GM18520 (cell line): ENCODE data around the gene MYO1D.

ENCODE experiments used
- ATAC-seq: cut with Tn5 transposase; IDR thresholded peaks from one replicate; pipeline ENCODE4 v1.9.1; 2021; ENCODE audit not compliant: unreplicated experiment

The MYO1D gene

DNA sequence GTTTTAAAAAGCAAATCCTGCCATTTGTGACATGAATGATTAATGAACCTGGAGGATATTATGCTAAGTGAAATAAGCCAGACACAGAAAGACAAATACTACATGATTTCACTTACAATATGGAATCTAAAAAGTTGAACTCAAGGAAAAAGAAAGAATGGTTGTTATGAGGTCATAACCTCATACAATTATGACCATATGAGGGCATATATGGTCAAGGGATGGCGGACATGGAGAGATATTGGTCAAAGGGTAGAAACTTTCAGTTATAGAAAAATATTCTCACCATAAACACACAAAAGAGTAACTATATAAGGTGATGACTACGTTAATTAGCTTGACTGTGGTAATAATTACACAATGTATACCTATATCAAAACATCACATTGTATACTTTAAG, 56.5 kb downstream of the MYO1D start:
- no peak for ATAC-seq

DNA sequence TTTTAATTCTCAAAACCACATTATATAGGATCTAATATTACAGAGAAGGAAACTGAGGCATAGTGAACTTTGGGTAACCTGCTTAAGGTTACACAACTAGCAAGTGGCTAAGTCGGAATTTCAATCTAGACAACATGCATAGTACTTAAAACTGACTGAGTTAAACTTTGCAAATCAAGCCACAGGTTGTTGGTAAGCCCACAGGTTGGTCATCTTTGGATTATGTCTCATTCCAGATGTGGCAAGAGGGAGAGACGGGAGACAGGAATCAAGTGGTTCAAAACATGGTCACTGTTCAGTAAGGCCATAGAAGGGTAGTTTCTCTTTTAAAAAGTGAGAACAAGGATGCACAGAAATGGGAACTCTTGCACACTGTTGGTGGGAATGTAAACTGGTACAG, 57.1 kb downstream of the MYO1D start:
- no peak for ATAC-seq

DNA sequence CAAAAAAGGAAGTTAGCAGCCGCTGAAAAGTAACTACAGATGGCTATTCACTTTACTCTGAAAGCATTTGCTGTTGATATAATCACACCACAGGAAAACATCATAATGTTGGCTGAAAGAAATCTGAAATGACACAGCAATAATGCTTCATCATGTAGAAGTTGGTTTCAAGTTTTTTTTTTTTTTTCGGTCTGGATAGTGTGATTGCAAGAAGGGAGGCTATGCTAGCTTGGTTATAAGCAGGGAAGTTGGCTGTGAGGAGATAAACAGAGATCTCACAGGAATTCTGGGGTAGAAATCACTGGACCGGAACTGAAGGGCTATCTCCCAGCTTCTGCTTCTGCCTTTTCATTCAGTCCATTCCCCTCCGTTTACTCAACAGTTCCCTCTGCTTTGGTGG, 57.9 kb downstream of the MYO1D start:
- no peak for ATAC-seq

DNA sequence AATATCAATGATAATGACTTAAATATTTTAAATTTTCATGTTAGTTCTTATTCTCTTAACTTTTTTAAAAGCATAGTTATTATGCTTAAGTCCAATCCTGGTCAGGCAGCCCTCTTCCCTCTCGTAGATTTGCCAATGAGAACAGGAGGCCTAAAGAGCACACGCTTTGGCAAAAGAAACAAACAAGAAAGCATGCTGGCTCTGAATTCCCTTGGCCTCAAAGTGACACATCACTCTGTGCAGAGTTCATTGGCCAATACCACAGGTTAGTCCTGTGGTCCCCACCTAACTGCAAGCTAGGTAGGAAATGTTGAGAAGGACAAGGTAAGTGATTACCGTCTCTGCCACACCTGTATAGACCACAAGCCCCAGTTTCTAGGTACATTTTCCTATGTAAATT, 61.5 kb downstream of the MYO1D start:
- no peak for ATAC-seq

DNA sequence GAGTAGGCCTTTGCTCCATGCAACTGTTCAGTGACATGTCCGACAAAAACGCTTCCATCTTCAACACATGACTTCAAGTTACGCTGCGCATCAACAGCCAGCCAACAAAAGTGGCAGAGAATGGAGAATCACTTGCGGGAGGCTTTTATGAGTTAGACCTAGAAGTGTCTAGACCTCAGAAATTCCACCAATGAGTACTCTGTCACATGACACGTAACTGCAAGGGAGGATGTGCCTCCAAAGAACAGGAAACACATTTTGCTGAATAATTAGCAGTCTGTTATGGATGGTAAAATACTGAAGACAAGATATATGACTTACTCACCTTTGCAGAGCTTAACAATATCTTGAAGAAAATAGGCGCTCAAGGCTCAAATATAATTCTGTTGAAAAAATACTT, 62.1 kb downstream of the MYO1D start:
- ATAC-seq: no peak

DNA sequence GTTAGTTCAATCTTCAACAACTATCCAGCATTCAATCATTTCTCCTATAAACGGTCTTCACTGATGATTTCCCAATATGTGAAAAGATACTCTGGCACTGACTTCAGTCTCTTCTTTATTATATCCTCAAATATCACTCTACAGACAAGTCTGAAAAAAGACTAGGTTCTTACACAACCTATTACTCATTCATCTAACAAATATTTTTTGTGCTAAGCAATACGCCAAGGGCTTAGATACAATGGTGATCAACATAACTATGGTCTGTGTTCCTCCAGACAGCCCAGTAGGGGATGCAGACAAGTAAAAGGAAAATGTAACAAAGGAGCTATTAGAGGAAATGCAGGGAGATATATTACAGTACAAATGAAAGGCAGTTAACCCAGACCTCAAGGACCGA, 63.9 kb downstream of the MYO1D start:
- ATAC-seq: no peak

DNA sequence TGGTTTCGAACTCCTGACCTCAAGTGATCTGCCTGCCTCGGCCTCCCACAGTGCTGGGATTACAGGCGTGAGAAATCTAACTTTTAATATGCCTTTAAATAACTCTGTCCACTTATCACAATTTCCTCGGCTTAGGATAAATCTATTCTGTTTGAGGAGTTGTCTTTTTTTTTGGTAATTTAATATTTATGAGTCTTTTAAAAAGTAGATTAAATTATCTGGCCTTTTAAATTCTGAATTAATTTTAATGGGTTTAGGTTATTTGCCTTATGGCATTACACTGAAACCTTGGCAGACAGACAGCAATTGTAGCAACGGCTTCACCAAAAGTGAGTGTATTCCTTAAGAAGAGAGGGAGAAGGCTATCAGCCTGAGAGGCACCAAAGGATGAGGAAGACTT, 66.2 kb downstream of the MYO1D start:
- ATAC-seq: no peak

DNA sequence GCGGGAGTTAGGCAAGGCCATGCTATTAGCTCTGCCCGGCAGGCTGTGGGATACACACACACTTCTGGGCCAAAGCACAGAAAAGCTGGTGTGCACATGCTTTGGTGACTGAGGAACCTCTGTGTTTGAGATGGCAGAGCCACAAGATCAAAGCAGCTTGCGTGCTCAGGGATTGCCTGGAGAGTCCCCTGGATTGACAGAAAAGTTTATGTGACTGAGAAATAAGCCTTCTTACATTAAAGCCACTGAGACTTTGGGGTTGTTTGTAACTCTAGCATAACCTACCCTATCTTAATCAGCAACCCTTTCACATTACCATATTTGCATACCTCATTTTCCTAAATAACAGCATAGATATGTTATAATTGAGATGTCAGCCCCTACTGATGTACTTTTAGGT, 69.3 kb downstream of the MYO1D start:
- no peak for ATAC-seq

DNA sequence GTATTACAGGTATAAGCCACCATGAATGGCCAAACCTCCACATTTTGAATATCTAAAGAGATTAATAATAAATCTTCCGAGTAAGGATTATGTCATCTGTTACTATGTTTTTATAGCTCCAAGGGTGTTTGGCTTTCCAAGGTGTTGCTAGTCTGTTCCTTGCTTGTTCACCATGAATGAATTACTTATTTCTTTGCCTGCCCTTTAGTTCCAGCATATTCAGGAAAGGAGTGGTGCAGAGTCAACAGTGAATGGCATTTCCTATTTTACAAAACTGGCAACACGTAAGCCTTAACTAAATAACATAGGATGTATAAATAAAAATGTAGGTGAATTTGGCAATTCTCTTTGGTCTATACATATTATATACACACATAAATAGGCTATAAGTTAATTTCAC, 70.3 kb downstream of the MYO1D start:
- no peak for ATAC-seq

DNA sequence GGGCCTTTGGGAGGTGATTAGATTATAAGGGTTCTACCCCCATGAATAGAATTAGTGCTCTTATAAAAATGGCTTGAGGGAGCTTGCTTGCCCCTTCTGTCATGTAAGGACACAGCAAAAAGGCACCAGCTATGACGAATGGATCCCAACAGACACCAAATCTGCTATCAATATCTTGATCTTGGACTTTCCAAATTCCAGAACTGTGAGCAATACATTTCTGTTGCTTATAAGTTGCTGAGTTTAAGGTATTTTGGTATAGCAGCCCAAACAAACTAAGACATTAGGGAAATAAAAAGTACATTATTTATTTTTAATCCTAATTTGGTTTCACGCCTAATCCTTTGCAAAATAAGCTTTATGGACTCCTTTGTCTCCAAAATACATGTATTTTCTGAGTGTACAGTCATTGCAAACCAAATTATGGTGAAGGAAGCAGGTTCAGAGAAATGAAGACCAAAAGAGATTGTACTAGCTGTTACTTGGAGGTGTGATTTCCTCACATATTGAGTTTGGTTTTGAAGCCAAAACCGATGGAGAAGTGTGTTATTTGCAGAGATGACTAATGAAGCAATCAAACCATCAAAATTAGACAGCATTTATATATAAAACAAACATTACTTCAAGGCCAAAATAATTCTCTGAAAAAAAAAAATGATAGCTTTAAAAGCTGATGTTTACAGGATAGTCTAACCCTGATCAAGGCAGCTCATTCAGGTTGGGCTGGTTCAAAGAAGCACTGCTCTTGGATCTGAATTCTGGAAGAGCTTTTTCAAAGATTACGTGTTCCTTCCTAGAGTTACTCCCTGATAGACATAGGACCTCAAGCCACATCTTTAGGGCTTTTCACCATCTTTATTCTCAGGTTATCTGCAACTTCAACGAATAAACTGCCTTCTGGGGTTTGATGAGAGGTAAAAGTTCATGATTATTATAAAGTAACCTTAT, 71.6 kb downstream of the MYO1D start:
- no peak for ATAC-seq

DNA sequence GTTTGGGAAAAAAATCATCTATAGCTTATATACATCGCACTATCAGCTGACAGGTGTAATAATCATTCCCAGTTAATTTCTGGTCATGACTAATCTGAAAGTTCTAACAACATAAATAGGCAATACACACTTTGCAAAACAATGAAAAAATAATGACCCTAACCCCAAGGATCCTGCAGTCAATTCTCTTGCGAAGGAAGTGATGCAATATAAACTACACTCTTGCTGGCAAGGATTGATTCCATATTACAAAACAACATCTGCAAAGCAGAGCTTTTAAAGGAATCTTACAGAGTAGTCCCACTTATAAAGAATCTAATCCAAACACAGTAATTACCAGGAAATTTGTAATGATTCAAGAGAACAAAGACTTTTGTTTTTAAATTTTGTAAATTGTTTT, 73.4 kb downstream of the MYO1D start:
- ATAC-seq: no peak

DNA sequence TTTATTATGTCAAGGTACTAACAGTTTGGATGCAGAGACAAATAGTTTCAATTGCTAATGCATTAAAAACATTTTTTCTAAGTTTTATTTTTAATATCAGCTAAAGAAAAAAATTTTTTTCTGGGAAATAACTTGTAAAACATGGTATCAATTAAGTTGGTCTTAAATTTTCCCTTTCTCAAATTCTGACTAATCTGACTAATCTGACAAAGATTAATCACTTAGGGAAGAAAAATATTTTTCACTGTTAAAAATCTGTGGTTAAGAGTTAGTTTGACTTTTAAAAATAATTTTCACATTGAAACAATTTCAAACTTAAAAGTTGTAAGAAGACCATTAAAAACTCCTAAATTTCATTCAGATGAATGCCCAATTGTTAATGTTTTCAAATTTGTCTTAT, 74.6 kb downstream of the MYO1D start:
- no peak for ATAC-seq

DNA sequence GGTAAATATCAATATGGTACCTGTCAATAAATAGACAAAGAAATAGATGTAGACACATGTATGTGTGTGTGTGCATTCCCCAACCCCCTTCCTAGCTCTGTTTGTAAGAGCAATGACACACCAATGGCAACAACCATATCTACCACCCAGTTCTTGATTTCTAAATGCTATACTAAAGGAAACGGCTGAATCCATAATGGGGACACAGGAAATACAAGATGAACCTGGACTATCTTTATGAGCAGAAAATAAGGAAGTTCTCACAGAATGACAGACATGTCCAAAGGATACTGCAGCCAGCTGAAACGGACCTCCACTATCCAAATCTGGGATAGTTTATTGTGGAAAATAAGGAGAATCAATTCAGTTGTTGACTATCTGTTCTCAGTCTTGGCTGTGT, 75.3 kb downstream of the MYO1D start:
- ATAC-seq: no peak

DNA sequence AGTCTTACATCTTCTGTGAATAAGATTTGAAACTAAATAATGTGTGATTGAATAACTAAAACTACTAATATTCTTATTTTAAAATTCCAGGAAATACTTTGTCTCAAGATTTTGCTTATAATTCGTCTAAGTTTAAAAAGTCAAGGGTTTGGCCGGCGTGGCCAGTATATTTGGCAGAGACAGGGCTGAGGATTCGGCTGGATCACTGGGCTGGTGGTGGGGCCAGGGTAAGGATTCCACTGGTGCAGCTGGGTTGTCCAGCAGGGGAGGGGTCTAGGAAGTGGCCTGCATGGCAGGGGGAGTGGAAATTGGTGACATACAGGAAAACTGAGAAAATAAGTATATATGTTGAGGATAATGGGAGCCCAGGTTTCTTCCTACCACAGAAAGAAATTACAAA, 75.7 kb downstream of the MYO1D start:
- no peak for ATAC-seq

DNA sequence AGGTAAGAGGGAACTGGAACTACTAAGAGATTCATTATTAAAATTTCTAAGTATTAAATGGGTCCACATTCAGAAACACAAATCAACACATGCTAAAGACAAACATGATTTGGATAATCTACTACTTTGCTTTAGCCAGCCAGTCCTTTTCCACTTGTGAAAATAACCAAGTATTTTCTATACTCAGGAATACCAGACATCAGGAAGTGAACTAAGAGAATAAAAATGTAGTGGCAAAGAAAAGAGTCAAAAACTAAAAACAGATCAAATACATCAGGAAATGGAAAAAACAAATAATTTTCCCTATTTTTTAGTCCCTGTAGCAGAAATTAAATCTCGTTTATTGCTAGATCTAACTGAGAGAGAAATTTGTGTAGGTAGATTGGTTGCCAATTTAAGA, 78.0 kb downstream of the MYO1D start:
- ATAC-seq: no peak

DNA sequence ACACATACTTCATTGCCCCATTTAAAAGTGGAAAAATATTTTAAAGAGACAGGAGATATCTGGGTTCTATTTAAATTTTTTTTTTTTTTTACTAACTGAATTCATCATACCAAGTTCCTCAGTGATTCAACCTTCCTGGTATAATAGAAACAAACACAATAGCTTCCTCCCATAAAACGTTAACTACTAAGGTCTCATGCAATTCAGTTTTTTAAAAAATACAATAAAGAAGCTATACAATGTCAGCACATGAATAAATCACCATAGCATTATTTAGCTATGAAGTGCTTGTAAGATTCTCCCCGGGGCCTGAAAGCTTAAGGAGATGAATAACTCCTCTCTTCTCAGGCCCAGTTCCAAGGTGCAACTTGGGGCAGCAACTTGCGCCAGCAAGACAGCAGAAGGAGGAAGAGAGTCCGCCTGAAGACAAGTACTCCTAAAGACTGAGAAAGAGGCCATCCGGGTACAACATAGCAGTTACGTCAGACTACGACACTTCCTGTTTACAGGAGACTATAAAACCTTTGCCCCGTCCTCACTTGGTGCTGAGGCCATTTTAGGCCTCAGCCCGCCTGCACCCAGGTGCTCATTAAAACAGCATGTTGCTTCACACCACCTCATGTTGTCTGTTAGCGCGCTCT, 81.5 kb downstream of the MYO1D start:
- no peak for ATAC-seq

DNA sequence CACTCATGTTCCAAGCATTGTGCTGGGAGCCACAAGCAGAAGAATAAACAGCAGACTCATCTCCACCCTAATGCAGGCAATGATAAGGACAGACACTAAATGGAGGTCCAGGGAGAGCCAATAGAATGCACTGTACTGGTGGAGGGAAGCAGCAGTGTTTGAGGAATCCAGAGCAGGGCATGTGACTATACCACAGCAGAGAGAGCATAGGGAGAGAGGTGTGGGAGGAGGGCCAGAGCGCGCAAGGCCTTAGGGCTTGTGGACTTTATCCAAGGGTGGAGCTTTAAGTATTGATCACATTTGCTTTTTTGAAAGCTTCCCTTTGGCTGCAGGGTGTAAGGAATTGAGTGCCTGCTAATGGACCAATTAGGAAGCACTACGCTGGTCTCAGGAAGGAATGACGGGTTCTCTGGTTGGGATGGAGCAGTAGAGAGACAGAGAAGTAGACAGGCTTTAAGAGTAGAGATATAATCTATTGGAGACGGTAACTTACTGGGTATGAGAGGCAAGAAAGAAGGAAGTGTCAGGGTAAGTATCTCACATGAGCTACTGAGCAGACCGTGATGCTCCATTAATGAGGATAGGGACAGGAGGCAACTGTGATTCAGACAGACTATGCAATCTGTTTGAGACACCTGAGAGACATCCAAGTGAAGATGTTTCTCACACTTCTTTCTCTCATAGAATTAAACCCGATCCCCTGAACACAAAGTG, 82.2 kb downstream of the MYO1D start:
- ATAC-seq: no peak

DNA sequence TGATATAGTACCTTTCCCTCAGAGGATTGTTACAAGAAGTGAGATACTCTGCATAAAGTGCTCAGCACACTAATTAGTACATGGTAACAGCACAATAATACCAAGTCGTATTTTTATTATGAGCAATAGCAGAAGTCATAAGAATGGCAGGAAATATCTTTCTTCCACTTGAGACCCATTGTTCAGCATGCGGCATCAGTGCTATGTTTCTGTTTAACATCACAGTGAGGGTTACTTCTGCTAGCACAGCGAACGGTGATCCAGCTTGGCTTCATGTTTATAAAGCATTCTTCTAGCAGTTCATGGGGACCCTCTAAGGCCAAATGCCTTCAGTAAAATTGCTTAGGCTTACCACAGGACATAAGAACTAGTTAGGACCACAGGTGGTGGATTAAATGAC, 83.1 kb downstream of the MYO1D start:
- no peak for ATAC-seq

DNA sequence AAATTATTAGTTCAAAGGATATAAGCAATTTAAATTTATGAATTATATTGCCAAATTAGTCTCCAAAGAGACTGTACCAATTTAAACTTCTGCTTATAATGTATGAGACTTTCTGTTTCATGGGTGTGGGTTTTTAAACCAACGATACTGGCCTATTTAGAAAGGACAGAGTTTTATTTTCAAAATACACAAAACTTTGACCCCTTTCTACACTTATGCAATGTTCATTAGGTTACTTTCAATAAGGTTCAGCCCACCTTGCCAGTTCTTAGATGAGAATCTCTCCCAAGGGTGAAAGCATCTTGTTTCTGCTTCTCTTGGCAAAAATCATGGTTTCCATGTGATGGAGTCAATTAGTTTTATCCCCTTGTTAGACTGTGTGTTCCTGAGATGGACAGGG, 84.7 kb downstream of the MYO1D start:
- ATAC-seq: no peak

DNA sequence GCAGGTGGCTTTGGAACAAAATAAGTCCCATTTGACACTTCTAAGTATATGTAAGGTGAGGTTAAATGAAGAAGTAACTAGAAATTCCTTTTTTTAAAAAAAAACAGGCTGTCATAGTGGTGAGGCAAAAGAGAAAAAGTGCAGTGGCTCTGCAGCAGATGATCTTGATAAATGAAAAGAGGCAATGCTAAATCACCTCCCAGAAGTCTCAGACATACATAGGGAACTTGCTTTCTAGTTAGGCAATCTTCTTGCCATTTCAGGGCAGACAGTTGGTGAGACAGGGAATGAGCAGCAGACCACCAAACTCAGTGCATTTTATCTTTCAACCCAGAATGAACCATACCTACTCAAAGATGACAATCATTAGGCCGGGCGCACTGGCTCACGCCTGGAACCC, 90.8 kb downstream of the MYO1D start:
- ATAC-seq: no peak

DNA sequence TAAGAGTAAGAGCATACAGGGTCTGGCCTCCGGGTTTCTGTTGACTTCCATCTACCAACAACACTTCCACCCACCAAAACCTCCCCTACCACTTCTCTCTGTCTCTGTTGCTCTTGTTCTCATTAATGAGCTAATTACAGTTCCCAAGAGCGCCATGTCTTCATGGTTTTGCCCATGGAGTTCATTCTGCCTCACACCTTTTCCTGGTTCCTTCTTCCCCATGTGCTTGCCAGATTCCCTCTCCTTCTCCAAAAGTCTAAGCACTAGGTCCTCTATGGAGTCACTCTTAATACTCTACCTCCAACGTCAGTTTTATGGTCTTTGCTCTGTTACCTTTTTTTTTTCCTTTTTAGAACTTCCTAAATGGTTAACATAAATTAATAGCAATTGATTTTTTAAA, 92.8 kb downstream of the MYO1D start:
- no peak for ATAC-seq

DNA sequence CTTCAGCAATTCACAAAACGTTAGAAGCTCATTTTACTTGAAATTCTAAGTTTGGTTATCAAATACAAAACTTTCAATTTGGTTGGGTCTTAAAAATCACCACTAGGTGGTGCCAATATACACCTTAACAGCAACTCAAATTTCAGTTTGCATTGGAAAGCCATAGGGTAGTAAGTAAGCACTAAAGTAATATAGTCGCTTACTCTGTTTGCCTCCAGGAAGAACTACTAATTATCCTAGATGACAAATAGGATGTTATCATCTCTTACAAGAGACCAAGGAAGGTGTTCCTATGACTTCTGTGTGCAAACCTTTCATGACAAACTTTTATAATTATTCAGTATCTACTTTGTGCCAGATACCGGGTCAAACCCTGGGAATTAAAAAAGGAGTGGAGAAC, 93.3 kb downstream of the MYO1D start:
- ATAC-seq: no peak
